ENCODE results near the gene IL1R2. TPM values are rescaled to one million over a fixed set of nuclear protein-coding genes. Genes with fewer than 3 reads are reported as not detected.
"Not testable (repeated sequence)": the region's sequence is repeated elsewhere in the genome, so short reads cannot be mapped to it uniquely, and the experiment has no call there.

The IL1R2 gene
- total RNA-seq, 2 donors from 2014 or later: 77.7 to 81.1 TPM

DNA sequence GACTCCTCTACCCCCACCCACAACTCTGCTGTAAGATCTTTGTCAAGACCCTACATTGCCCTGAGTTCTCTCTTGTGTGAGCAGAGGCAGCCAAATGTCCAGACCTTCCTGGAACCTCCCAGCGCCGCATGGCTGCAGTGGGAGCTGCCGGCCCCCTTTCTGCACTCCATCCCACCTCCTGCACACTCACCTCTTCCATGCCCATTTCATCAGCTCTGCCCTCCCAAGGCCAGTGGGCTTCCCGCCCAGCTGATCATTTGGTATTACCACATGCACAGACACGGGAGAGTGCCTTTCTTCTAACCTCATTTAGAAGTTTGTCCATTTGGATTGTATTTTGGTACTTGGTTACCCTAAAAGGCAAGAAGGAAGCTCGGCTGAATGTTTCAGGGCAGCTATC is 2.0 kb downstream of the IL1R2 start:
- DNase-seq (no peak), ATAC-seq (no peak)
- intact Hi-C loops (cut with DNase I, micrococcal nuclease): no loop called here

DNA sequence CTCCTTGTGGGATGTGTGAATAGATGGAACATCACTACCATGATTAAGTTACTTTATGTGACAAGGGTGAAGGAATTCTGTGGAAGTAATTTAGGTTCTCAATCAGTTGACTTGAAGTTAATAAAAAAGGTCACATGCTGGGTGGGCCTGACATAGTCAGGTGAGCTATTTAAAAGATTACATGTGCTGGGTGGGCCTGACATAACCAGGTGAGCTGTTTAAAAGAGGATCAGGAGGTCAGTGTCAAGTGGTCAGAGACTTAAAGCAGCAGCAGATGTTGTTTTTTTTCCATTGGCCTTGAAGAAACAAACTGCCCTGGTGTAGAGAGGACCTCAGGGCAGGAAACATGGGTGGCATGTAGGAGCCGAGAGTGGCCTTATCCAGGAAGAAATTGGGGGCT is 3.3 kb downstream of the IL1R2 start:
- DNase-seq (no peak), ATAC-seq (no peak)
- intact Hi-C loops (cut with DNase I, micrococcal nuclease): no loop called here

DNA sequence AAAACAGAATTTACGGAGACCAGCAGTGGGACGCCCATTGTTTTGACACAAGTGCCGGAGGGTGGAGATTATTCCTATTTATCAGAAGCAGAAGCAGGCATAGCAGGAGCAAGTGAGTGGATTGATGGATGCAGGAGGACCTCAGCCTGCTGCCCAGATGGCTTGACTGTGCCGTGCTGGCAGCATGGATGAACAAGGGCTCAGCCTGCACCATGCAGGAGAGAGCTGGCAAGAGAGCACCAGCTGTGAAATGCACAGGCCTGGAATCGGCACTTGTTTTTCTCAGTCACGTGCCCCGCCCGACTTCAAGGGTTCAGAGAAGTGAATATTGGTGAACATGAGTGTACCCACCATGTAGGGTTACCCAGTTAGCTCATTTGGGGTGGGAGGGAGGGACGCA is 4.0 kb downstream of the IL1R2 start:
- DNase-seq: no peak
- intact Hi-C loops (cut with DNase I, micrococcal nuclease): no loop called here
- ATAC-seq: no peak

DNA sequence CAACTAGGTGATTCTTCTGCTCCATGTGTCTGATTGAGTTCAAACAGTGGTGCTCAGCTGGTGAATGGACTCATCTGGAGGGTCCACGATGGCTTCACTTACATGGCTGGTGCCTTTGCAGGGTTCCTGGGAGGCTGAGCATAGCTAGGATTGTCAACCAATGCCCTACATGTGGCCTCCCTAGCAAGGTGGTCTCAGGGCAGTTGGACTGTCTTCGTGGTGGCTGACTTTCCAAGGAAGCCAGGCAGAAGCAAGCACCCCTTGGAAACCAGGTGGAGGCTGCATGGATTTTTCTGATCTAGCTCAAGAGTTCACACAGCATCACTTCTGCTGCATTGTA is 6.8 kb downstream of the IL1R2 start:
- DNase-seq: no peak
- intact Hi-C loops (cut with DNase I, micrococcal nuclease): no loop called here
- ATAC-seq: no peak

DNA sequence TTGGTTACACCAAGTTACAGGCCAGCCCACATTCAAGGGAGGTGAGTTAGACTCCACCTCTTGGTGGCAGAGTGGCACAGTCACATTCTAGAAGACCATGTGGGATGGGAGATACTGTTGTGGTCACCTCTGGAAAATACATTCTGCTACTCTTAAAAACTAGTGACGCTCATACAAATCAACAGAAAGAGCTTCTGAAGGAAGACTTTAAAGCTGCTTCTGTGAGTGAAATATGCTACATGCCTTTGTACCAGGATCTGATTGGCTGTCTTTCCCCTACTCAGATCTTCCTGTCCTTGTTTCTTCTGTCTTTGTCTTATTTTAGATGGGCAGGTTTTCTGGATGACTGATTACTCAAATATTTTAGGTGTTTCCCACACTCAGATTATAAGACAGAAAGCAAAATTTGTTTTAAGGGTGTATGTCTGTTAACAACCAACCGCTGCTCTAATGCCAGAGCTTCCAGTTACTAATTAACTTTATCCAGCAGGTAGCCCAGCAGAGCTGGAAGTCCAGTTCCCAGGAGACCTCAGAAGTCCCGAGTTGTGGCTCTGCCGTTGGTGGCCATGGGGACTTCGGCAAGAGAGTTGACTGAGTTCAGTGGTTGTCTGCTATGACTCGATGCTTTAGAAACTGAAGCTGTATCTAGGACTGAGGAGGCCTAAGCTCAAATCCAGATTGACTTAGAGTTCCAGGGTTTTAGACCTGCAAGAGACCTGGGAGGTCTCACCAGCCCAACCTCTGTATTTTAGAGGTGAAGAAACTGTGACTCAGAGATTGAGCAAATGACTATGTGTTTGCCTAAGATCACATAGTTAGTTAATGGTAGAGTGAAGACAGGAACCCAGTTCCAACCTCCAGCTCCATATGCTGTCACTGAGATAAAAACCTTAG is 7.4 kb downstream of the IL1R2 start:
- intact Hi-C loops (cut with DNase I, micrococcal nuclease): no loop called here
- ATAC-seq: peak; percentile 90
- peak; percentile 51 to 59 for DNase-seq

DNA sequence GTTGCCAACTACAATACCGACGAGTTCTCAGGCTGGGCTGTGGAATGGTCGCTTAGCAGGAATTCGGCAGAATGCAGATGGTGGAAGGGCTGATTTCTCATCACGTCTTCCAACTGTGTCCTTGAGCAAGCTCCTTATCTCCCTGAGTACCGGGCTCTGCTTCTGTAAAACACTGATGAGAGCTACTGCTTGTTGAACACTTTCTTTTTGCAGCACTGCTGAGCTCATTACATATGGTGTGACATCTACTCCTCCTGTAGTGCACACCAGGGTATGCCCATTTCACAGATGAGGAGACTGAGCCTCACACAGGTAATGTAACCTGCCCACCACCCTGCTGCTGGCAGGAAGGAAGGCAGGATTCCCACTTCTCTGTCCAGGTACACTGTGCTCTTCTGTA is 8.3 kb downstream of the IL1R2 start:
- no peak for DNase-seq
- peak; percentile 6 for ATAC-seq
- intact Hi-C loops (cut with DNase I, micrococcal nuclease): no loop called here

DNA sequence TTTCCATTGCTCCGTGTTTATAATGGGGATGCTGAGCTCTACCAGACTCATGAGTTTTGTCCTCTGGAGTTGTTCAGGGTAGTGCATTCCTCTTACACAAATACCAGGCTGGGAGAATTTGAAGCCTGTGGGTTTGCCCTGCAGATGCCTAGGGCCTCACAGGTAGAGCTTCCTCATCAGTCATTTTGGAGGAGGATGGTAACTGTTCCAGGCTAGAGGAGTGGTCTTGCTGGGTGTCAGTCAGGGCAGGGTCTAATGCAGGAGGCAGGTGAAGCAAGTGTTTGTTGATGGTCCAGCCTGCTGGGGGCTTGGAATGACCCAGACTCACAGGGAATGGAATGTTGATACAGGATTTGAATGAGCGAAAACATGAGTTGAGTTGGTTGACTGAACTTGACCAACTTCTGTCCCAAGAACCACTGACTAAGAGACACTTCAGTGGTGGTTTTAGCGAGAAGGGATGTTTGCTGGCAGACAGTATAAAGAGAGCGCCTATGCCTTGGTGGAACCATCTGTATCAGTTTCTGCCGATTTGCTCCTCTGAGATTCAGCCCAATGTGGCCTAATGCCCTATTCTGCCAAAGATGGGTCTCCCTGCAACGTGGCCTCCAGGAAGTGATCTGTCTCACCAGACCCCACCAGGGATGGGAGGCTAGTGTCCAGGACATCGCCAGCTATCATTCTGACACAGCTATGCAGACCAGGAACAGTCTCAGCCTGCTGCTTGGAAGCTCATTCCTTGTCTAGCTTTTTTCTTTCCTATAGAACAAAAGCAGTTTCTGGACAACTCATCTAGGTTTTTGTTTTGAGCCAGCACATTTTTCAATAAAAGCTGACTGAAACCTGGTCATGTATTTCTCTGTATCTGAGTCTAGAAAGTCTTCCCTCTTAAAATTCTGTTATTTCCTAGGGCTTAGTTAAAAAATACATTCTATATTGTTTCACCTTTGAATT is 9.3 kb downstream of the IL1R2 start:
- no peak for DNase-seq
- intact Hi-C loops (cut with DNase I, micrococcal nuclease): no loop called here
- no peak for ATAC-seq

DNA sequence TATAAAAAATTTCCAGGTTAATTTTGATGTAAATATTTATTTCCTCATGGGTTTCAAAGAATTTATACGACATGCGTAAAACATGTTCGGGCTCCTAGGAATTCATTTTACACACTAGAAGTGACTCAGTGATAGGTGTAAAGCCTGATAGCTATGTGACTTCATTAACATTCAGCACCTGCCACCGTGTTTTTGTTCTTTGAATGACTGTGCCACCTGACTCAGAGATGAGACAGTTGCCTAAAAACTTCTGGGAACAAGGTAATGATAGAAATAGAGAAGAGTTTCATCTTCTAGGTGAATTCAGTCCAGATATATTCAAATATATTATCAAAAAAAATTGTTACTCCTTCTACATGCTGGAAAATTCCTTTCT is 10.0 kb downstream of the IL1R2 start:
- DNase-seq: no peak
- intact Hi-C loops (cut with DNase I, micrococcal nuclease): no loop called here
- no peak for ATAC-seq

DNA sequence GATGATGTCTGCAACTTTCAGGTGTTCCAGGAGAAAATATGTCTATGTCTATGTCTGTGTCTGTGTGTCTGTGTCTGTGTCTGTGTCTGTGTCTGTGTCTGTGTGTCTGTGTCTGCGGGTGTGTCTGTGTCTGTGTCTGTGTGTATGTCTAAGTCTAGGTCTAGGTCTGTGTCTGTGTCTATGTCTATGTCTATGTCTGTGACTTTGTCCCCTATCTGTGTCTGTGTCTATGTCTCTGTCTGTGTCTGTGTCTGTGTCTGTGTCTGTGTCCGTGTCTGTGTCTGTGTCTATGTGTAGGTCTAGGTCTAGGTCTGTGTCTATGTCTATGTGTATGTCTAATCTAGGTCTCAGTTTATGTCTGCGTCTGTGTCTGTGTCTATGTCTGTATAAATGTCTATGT is 10.5 kb downstream of the IL1R2 start:
- ATAC-seq (no peak), DNase-seq (no peak)
- intact Hi-C loops (cut with DNase I, micrococcal nuclease): no loop called here

DNA sequence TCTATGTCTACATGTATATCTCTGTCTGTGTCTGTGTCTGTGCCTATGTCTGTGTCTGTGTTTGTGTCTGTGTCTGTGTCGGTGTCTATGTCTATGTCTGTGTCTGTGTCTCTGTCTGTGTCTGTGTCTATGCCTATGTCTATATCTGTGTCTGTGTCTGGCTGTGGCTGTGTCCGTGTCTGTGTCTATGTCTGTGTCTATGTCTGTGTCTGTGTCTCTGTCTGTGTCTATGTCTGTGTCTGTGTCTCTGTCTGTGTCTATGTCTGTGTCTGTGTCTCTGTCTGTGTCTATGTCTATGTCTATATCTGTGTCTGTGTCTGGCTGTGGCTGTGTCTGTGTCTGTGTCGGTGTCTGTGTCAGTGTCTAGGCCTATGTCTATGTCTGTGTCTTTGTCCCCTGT is 11.1 kb downstream of the IL1R2 start:
- intact Hi-C loops (cut with DNase I, micrococcal nuclease); DNase-seq; ATAC-seq: not testable (repeated sequence)

DNA sequence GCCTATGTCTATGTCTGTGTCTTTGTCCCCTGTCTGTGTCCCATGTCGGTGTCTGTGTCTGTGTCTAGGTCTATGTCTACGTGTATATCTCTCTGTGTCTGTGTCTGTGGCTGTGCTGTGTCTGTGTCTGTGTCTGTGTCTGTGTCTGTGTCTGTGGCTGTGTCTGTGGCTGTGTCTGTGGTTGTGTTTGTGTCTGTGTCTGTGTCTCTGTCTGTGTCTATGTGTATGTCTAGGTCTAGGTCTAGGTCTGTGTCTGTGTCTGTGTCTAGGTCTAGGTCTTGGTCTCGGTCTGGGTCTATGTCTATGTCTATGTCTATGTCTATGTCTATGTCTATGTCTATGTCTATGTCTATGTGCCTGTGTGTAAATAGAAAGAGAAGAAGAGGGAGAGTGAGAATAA is 11.9 kb downstream of the IL1R2 start:
- intact Hi-C loops (cut with DNase I, micrococcal nuclease): no loop called here
- DNase-seq (no peak), ATAC-seq (no peak)

DNA sequence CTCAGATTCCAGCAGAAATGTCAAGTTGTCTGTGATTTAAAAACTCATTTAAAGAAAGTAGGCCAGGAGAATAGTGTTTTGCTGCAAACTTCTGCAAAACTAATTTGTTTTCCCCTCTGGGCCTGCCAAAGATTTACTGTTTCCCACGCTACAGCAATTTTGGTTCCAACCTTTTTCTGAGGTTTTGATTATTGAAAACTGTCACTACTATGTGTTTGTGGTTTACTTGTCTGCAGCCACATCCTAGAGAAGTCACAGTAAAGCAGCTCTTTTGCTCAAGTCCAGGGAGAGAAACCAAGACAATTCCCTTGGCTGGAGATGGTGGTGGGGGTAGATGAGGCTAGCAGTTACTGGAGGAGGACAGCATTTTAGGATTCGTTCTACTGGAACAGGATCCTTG is 12.8 kb downstream of the IL1R2 start:
- DNase-seq (no peak), ATAC-seq (no peak)
- intact Hi-C loops (cut with DNase I, micrococcal nuclease): no loop called here

DNA sequence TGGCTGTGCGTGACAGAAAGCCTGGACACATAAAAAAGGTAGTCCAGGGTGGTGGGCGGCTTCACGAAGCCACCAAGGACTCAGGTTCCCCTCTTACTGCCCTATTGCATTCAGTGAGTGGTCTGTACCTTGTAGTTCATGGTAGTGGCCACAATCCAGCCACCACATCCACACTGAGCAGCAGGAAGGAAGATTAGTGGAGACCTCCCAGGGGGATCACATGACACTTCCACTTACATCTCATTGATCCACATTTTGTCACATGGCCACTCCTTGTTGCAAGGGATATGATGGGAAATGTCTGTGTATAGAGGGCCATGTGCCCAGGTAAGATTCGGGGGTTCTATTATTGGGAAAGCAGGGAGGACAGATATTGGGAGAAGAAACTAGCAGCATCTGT is 13.7 kb downstream of the IL1R2 start:
- intact Hi-C loops (cut with DNase I, micrococcal nuclease): no loop called here
- DNase-seq (no peak), ATAC-seq (no peak)

DNA sequence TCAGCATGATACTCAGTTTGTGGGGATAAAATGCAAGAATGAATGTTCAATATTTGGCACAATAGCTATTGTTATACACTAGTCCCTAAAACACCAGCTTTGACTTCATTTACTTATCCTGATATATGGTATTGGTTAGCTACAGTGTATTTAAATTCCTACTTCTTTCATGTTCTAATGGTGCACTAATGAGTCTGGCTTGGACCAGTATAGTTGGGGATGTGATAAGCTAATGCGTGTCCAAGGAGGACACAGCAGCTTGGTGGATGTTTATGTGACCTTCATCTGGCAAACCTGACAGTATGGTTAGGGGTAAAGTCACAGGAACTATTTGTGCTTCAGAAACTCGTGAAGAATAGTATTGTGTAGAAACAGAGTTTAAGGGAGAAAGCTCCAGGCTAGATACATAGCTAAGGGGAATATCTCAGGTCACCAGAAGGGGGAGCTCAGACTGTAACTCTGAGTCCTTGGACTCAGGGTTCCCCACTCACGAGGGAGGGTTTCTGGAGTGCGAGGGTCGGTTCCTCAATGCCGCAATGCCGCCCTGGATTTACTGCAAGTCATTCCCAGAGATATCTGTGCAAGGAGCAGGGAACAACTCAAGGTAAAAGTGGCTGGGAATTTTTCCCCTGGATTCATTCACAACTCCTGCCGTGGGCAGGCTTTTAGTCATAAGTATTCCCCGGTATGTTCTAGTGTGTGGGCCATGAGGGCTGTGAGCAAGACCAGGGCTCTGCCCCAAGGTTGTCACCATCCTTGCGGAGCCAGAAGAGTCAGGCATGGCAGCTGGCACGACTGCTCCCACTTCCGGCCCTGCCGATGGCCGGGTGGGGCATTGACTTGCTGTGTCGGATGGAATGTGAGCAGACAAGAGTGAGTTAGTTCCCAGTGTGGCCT is 14.5 kb downstream of the IL1R2 start:
- ATAC-seq: peak; percentile 57
- intact Hi-C loops (cut with DNase I, micrococcal nuclease): no loop called here

DNA sequence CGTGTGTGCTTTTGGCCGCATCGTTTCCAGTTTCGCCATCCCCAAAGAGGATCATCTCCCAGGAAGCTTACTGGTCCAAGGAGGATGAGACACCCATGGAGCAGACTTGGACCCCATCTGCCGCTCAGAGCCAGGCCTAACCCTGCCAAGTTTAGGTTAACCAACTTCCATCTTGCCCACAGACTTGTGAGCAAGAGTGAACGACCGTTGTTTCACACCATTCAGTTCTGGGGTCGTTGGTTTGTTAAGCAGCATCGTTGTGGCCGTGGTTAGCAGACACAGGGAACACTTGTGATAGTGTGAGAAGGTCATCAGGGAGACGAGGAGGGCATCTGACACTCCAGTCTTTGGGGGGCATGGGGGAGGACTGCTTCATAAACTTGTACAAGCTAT is 15.1 kb downstream of the IL1R2 start:
- ATAC-seq (no peak), DNase-seq (no peak)
- intact Hi-C loops (cut with DNase I, micrococcal nuclease): no loop called here

More for the DNA sequence above, 14.5 kb downstream of the IL1R2 start:
- DNase-seq: no peak

DNA sequence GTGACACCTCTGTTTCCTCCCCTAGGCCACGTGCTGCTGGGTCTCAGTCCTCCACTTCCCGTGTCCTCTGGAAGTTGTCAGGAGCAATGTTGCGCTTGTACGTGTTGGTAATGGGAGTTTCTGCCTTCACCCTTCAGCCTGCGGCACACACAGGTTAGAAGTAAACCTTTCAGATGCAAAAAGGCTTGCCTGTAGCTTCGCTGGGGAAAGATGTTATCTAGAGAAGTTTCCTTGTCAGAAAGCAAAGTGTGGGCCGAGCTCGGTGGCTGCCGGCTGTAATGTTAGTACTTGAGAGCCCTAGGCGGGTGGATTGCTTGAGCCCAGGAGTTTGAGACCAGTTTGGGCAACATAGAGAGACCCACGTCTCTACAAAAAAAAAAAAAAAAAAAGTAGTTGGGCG is 16.7 kb downstream of the IL1R2 start:
- no peak for DNase-seq
- ATAC-seq: no peak
- intact Hi-C loops (cut with DNase I, micrococcal nuclease): no loop called here

DNA sequence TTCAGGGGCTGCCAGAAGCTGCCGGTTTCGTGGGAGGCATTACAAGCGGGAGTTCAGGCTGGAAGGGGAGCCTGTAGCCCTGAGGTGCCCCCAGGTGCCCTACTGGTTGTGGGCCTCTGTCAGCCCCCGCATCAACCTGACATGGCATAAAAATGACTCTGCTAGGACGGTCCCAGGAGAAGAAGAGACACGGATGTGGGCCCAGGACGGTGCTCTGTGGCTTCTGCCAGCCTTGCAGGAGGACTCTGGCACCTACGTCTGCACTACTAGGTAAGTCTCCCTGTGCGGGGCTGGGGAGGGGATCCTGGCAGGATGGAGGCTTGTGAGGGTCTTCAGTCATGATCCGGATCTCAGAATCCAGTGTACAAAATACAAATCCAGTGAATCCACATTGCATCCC is 17.8 kb downstream of the IL1R2 start:
- DNase-seq (no peak), ATAC-seq (no peak)
- intact Hi-C loops (cut with DNase I, micrococcal nuclease): no loop called here

DNA sequence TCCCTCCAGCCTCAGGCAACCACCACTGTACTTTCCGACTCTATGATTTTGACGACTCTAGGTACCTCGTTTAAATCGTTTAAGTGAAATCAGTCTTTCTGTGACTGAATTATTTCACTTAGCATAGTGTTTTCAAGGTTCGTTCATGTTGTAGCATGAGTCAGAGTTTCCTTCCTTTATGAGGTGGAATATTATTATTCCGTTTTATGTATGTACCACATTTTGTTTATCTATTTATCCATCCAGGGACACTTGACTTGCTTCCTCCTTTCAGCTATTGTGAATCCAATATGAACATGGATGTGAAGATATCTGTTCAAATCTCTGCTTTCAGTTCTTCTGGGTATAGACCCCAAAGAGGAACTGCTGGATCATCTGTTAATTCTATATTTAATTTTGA is 19.1 kb downstream of the IL1R2 start:
- ATAC-seq (no peak), DNase-seq (no peak)
- intact Hi-C loops (cut with DNase I, micrococcal nuclease): loop anchor here in 1 of 2 donors (10.0 kb wide), 1 partner anchor 434 kb away; no protein-coding TSS in a partner anchor

DNA sequence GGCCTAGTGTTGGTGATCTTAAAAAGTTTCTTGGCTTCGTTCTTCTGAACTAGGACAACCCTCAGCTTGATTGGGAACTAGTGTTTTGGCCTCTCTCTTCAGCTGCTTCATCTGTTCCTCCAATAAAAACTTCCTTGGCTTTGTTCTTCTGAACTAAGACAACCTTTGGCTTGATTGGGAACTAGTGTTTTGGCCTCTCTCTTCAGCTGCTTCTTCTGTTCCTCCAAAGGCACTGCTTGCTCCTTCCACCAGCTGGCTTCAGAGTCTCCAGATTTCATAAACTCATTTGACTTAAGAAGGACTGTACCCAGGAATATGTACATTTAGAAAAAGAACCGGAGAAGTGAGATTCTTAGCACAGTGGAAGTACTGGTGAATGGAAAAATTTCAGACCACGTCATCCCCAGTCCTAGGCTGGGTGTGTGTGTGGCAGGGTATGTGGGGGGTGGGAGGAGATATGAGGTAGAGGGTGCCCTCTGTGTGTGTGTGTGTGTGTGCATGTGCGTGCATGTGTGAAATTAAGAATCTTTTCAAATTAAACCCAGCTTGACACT is 20.4 kb downstream of the IL1R2 start:
- no peak for DNase-seq
- ATAC-seq: no peak
- intact Hi-C loops (cut with DNase I, micrococcal nuclease): loop anchor here in 1 of 2 donors (10.0 kb wide), 1 partner anchor 433 kb away; no protein-coding TSS in a partner anchor
